Activated B cell treated with CpG ODN at 0.5 μM for 24 hours (primary cell): Measurements from ENCODE around the gene PARVG. TPM values are rescaled to one million over a fixed set of nuclear protein-coding genes. Genes with fewer than 3 reads are reported as not detected.
A peak's percentile ranks its signal among the peaks of the same experiment; 100 is the strongest.

Experiments used
- ATAC-seq: fragments of 200-7000 bp; cut with Tn5 transposase; one replicate; pipeline ENCODE4 v1.10.0; 2021; ENCODE audit warnings: low read depth, mild to moderate bottlenecking, moderate library complexity
- CTCF ChIA-PET: fragments of 350-600 bp; sonication (Branson Sonifier 250); formaldehyde crosslinking; loops from one replicate; lab custom pipeline; 2021; ENCODE audit warnings: antibody characterized with exemption; lab: Charles Lee
- POLR2A ChIA-PET: fragments of 350-600 bp; sonication (Branson Sonifier 250); formaldehyde crosslinking; loops from one replicate; lab custom pipeline; 2021; ENCODE audit warnings: antibody characterized with exemption; lab: Charles Lee
- DNase-seq: peaks from one replicate; pipeline ENCODE4 v3.0.0; 2022
- H3K27ac Mint-ChIP-seq: one replicate; pipeline ENCODE4 v1.8.0; 2020; ENCODE audit warnings: mixed read lengths
- H3K27me3 Mint-ChIP-seq: one replicate; pipeline ENCODE4 v1.8.0; 2021; ENCODE audit warnings: mixed read lengths
- H3K36me3 Mint-ChIP-seq: one replicate; pipeline ENCODE4 v1.8.0; 2021; ENCODE audit warnings: low read depth, mixed read lengths
- H3K4me1 Mint-ChIP-seq: one replicate; pipeline ENCODE4 v1.8.0; 2021; ENCODE audit warnings: mixed read lengths
- H3K4me3 Mint-ChIP-seq: one replicate; pipeline ENCODE4 v1.8.0; 2020; ENCODE audit warnings: mild to moderate bottlenecking, mixed read lengths
- H3K9me3 Mint-ChIP-seq: one replicate; pipeline ENCODE4 v1.8.0; 2020; ENCODE audit warnings: mixed read lengths
- intact Hi-C: fragments of 100-400 bp; cut with micrococcal nuclease; formaldehyde crosslinking; loops from one replicate; pipeline ENCODE4 v1.15.1; 2024
- total RNA-seq: library from RNA; stranded (reverse); gene quantifications from 2 replicates; pipeline ENCODE4 v1.2.3, GENCODE V29; 2022
- TF ChIP-seq, protein P1 (sequence below): fragments of 200-600 bp; IDR thresholded peaks from one replicate; pipeline ENCODE4 v1.8.0; 2022; ENCODE audit warnings: antibody characterized with exemption, mild to moderate bottlenecking

Gene PARVG
- total RNA-seq, 1 donor from 2014 or later = 96.1 TPM

DNA sequence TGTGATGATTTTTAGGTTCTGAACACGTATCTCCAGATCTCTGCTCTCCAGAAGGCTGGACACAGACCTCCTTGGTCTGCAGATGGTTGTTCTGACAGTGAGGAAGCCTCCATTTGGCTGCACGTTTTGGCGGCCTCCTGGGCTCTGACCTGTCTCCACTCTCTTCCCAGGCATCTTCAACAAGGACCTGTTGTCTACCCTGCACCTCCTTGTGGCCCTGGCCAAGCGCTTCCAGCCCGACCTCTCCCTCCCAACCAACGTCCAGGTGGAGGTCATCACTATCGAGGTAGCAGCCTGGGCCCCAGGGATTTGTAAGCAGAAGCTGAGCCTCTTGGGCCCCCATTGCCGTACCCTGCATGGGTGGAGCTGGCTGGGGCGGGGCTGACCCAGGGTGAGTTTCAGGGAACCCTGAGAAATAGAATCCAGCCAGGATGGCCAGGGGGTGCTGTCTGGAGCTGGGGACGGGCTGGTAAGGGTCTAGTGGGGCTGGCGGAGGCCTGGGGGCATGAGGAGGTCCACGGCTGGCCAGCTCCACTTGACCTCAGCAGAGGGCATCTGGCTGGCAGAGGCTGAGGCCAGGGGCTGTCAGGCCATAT lies 9.8 kb downstream of the PARVG start:
- Mint-ChIP-seq H3K27me3 (no peaks in the 10 kb centered on the region), H3K9me3 (no peaks in the 10 kb centered on the region), H3K4me3 (no peak overlapping the region), H3K4me1 (peaks cover 64% of the 10 kb centered on the region), H3K27ac (no peak overlapping the region), H3K36me3 (peaks cover 34% of the 10 kb centered on the region)
- TF ChIP-seq, protein P1, sequence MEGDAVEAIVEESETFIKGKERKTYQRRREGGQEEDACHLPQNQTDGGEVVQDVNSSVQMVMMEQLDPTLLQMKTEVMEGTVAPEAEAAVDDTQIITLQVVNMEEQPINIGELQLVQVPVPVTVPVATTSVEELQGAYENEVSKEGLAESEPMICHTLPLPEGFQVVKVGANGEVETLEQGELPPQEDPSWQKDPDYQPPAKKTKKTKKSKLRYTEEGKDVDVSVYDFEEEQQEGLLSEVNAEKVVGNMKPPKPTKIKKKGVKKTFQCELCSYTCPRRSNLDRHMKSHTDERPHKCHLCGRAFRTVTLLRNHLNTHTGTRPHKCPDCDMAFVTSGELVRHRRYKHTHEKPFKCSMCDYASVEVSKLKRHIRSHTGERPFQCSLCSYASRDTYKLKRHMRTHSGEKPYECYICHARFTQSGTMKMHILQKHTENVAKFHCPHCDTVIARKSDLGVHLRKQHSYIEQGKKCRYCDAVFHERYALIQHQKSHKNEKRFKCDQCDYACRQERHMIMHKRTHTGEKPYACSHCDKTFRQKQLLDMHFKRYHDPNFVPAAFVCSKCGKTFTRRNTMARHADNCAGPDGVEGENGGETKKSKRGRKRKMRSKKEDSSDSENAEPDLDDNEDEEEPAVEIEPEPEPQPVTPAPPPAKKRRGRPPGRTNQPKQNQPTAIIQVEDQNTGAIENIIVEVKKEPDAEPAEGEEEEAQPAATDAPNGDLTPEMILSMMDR = no peak
- DNase-seq (peak; percentile 14), ATAC-seq (no peak)
- ChIA-PET POLR2A (interaction anchor here (0.7 to 4.6 kb wide), 3 partner anchors 9 to 1076 kb away, joined by 8 to 53 read pairs (median 11); partner anchors contain the start of gene PARVG), CTCF (interaction anchor here (1.4 kb wide), 1 partner anchor 197 kb away, joined by 3 read pairs; no protein-coding TSS in a partner anchor)
- intact Hi-C loops = no loop called here

DNA sequence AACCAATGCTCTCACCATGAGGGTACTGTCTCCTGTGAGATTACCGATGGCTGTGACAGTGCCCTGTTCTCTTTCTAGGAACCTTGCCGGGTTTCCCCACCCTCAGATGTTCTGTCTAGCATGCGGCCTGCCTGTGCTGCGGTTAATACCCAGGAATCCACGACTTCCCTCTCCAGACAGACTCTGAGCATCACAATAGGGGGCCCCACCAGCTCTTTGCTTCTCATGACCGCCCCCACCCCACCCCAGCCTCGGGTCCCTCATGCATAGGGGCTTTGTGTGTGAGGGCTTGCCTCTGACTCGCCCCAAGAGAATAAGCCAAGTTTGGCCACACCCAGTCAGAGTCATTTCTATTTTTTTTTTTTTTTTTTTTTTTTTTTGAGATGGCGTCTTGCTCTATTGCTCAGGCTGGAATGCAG lies 10.3 kb downstream of the PARVG start:
- Mint-ChIP-seq H3K27me3 (no peaks in the 10 kb centered on the region), H3K4me1 (peaks cover 63% of the 10 kb centered on the region), H3K9me3 (no peaks in the 10 kb centered on the region), H3K36me3 (peaks cover 35% of the 10 kb centered on the region), H3K27ac (peak overlapping the region; percentile 53), H3K4me3 (no peak overlapping the region)
- ATAC-seq (peak; percentile 85), DNase-seq (peak; percentile 61)
- TF ChIP-seq, protein P1 = no peak
- CTCF ChIA-PET = interaction anchor here (1.4 kb wide), 1 partner anchor 198 kb away, joined by 3 read pairs; no protein-coding TSS in a partner anchor
- intact Hi-C loops = loop anchor here (1.0 kb wide), 2 partner anchors 9 to 19 kb away; no protein-coding TSS in a partner anchor
- POLR2A ChIA-PET = interaction anchor here (0.7 to 4.6 kb wide), 5 partner anchors 10 to 1075 kb away, joined by 3 to 53 read pairs (median 8); partner anchors contain the start of gene PARVG

DNA sequence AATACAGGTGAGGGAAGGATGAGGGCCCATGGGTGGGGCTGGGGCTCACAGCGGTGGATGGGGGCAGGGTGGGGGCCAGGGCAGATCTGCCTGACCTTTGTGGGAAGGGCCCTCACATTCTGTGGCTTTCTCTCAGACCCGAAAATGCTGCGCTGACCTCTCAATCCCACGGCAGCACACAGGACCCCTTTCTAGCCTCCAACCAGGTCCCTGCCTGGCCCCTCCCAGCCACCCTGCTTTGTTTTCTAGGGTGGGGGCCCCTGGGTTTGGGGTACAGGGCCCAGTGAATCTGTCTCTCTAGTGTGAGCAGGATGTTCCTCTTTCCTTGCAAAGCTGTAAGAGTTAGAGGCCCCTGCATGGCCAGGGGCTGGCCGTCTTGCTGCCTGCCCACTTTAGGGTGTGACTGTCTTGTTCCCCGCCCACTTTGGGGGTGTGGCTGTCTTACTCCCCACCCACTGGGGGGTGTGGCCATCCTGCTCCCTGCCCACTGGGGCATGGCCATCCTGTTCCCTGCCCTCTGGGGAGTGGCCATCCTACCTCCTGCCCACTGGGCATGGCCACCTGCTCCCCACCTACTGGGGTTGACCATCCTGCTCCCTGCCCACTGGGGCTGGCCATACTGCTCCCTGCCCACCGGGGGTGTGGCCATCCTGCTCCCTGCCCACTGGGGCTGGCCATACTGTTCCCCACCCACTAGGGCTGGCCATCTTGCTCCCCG lies 11.5 kb downstream of the PARVG start:
- H3K36me3 Mint-ChIP-seq = peaks cover 30% of the 10 kb centered on the region
- no peaks in the 10 kb centered on the region for H3K27me3 Mint-ChIP-seq
- ATAC-seq = no peak
- intact Hi-C loops = no loop called here
- H3K4me3 Mint-ChIP-seq = no peak overlapping the region
- ChIA-PET CTCF (interaction anchor here (1.4 kb wide), 1 partner anchor 199 kb away, joined by 3 read pairs; no protein-coding TSS in a partner anchor), POLR2A (interaction anchor here (0.6 to 4.6 kb wide), 3 partner anchors 11 to 16 kb away, joined by 3 to 53 read pairs (median 11); partner anchors contain the start of gene PARVG)
- H3K9me3 Mint-ChIP-seq = no peaks in the 10 kb centered on the region
- TF ChIP-seq, protein P1 = no peak
- DNase-seq = no peak
- peaks cover 59% of the 10 kb centered on the region for H3K4me1 Mint-ChIP-seq
- no peak overlapping the region for H3K27ac Mint-ChIP-seq

DNA sequence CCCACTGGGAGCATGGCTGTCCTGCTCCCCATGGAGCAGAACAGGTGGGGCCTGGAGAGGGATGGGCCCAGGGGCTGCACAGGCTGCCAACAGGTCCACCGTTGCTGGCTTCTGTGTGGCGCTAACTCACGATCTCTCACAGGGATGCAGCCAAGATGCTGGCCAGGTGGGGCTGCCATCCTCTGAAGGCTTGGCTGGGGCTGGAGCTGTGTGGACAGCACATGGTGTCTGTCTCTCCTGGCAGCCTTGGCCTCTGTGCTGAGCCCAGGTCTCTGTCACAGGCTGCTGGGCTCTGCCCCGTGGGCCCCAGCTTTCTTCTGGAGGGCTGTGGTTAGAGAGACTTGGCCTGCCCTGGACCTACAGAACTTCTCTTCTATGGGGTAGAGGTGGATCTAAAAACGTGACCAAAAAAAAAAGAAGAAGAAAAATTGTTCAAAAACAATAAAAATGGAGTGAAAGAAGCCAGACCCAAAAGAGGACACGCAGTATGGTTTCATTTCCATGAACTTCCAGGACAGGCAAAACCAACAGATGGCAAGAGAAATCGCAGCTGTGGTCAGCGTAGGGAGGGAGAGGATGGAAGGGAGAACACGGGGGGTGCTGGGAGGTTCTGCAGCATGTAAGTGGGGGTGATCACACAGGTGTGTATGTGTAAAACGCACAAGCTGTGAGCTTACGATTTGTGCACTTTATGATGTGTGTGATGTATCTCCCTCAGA lies 12.2 kb downstream of the PARVG start:
- ATAC-seq (no peak), DNase-seq (no peak)
- intact Hi-C loops = no loop called here
- POLR2A ChIA-PET = interaction anchor here (4.6 kb wide), 1 partner anchor 12 kb away, joined by 53 read pairs; the partner anchor contains the start of gene PARVG
- Mint-ChIP-seq H3K4me3 (peak overlapping the region; percentile 24), H3K9me3 (no peaks in the 10 kb centered on the region), H3K36me3 (peaks cover 37% of the 10 kb centered on the region), H3K4me1 (peaks cover 57% of the 10 kb centered on the region), H3K27me3 (no peaks in the 10 kb centered on the region), H3K27ac (no peak overlapping the region)
- CTCF ChIA-PET = no interaction called here
- TF ChIP-seq, protein P1 = no peak
